Measurements from ENCODE around the gene ADAMTS2. TPM values are rescaled to one million over a fixed set of nuclear protein-coding genes. Genes with fewer than 3 reads are reported as not detected.

The ADAMTS2 gene
- total RNA-seq, 1 experiment from 2014 or later, result 3.9 TPM

GRCh38 chr5:179139111-179139935 is 205.9 kb downstream of the ADAMTS2 start:
- Histone ChIP-seq H3K27ac (ENCODE audit: low read depth, low read length) (no peak overlapping the region), H4K20me1 (ENCODE audit: insufficient read depth) (no peaks in the 10 kb centered on the region), H3K4me2 (ENCODE audit: low read length) (no peak overlapping the region), H3K9me2 (ENCODE audit: insufficient read depth) (no peaks in the 10 kb centered on the region), H3K4me3 (replicated peaks in 1 of 2; ENCODE audit: low read depth in 1 of 2, low read length in 2 of 2) (no peak overlapping the region), H3K36me3 (ENCODE audit: control insufficient read depth in 1 of 2, insufficient read depth in 2 of 2, low read length in 2 of 2) (no peaks in the 10 kb centered on the region), H3K79me2 (ENCODE audit: insufficient read depth, low read length) (no peaks in the 10 kb centered on the region), H3K9ac (ENCODE audit: low read length) (no peak overlapping the region), H3K4me1 (ENCODE audit: control insufficient read depth in 1 of 2, insufficient read depth in 2 of 2, low read length in 2 of 2) (no peaks in the 10 kb centered on the region), H3K9me3 (ENCODE audit: control insufficient read depth in 1 of 2, insufficient read depth in 1 of 2, low read depth in 1 of 2, low read length in 2 of 2) (no peaks in the 10 kb centered on the region), H2AFZ (ENCODE audit: low read depth, low read length, poor library complexity, severe bottlenecking) (no peak overlapping the region), H3K27me3 (ENCODE audit: insufficient read depth, low read length) (no peaks in the 10 kb centered on the region)
- DNase-seq (ENCODE audit: low read depth, low spot score) (no peak), ATAC-seq (no peak)
- ChIA-PET RAD21 (ENCODE audit: low non-redundant PET in 1 of 2, low total read pairs in 2 of 2, uncharacterized antibody in 2 of 2, unreplicated experiment in 2 of 2) (no interaction called here), POLR2A (no interaction called here), CTCF (no interaction called here)
- intact Hi-C loops (cut with micrococcal nuclease), result no loop called here
- TF ChIP-seq, protein P1, sequence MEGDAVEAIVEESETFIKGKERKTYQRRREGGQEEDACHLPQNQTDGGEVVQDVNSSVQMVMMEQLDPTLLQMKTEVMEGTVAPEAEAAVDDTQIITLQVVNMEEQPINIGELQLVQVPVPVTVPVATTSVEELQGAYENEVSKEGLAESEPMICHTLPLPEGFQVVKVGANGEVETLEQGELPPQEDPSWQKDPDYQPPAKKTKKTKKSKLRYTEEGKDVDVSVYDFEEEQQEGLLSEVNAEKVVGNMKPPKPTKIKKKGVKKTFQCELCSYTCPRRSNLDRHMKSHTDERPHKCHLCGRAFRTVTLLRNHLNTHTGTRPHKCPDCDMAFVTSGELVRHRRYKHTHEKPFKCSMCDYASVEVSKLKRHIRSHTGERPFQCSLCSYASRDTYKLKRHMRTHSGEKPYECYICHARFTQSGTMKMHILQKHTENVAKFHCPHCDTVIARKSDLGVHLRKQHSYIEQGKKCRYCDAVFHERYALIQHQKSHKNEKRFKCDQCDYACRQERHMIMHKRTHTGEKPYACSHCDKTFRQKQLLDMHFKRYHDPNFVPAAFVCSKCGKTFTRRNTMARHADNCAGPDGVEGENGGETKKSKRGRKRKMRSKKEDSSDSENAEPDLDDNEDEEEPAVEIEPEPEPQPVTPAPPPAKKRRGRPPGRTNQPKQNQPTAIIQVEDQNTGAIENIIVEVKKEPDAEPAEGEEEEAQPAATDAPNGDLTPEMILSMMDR (IDR thresholded peaks at IDR 0.05 in 2 of 3, conservative IDR thresholded peaks at IDR 0.05 in 1 of 3; ENCODE audit: borderline replicate concordance in 1 of 3, insufficient read depth in 1 of 3, low read depth in 2 of 3, low read length in 2 of 3), result no peak
- TF ChIP-seq REST (IDR thresholded peaks at IDR 0.05; ENCODE audit: low read depth) (no peak), POLR2AphosphoS5 (IDR thresholded peaks at IDR 0.05; ENCODE audit: low read depth, low read length) (no peak), CBX3 (IDR thresholded peaks at IDR 0.05; ENCODE audit: low read depth) (no peak), YY1 (IDR thresholded peaks at IDR 0.05; ENCODE audit: extremely low read depth, insufficient replicate concordance, low read depth, low read length) (no peak), POLR2A (IDR thresholded peaks at IDR 0.05; ENCODE audit: borderline replicate concordance, extremely low read depth, insufficient read depth, insufficient read length) (no peak), ATF3 (IDR thresholded peaks at IDR 0.05) (no peak), SIN3A (IDR thresholded peaks at IDR 0.05; ENCODE audit: low read depth) (no peak), ZFX (IDR thresholded peaks at IDR 0.05) (no peak), ZNF274 (IDR thresholded peaks at IDR 0.05; ENCODE audit: low read depth, low read length) (no peak), SP1 (IDR thresholded peaks at IDR 0.05; ENCODE audit: low read depth) (no peak), RAD21 (IDR thresholded peaks at IDR 0.05; ENCODE audit: low read depth) (no peak), EZH2phosphoT487 (IDR thresholded peaks at IDR 0.05; ENCODE audit: borderline replicate concordance) (no peak), JUND (IDR thresholded peaks at IDR 0.05) (no peak), EZH2 (IDR thresholded peaks at IDR 0.05) (no peak)
- no TSS peak for BruUV-seq (replicated peaks)

Data from HCT116 (cell line).